HG03060 (cell line): Measurements from ENCODE around the gene LCN1.
"Not testable (repeated sequence)": the region's sequence is repeated elsewhere in the genome, so short reads cannot be mapped to it uniquely, and the experiment has no call there.

Source experiments
- ATAC-seq: cut with Tn5 transposase; IDR thresholded peaks from one replicate; pipeline ENCODE4 v1.9.1; 2021; ENCODE audit warnings: low read depth, moderate number of reproducible peaks; ENCODE audit not compliant: unreplicated experiment

Gene LCN1

GRCh38 chr9:135504262-135505243 is 16.7 kb upstream of the LCN1 start:
- ATAC-seq, result no peak

- ATAC-seq, result no peak
Observed at GRCh38 chr9:135505406-135506187, 15.6 kb upstream of the LCN1 start.

GRCh38 chr9:135506327-135507103 is 14.7 kb upstream of the LCN1 start:
- ATAC-seq, result no peak

- no peak for ATAC-seq
Observed at GRCh38 chr9:135507104-135508035, 13.9 kb upstream of the LCN1 start.

GRCh38 chr9:135508211-135508820 is 12.9 kb upstream of the LCN1 start:
- no peak for ATAC-seq

- ATAC-seq, result no peak
Observed at GRCh38 chr9:135509458-135509857, 11.8 kb upstream of the LCN1 start.

GRCh38 chr9:135512241-135512603 is 9.0 kb upstream of the LCN1 start:
- no peak for ATAC-seq

GRCh38 chr9:135512904-135513303 is 8.3 kb upstream of the LCN1 start:
- ATAC-seq, result no peak

GRCh38 chr9:135513351-135513846 is 7.8 kb upstream of the LCN1 start:
- ATAC-seq, result no peak

GRCh38 chr9:135513906-135514305 is 7.3 kb upstream of the LCN1 start:
- not testable (repeated sequence) for ATAC-seq

- no peak for ATAC-seq
Observed at GRCh38 chr9:135514342-135515082, 6.7 kb upstream of the LCN1 start.

- ATAC-seq, result no peak
Observed at GRCh38 chr9:135515083-135515951, 5.9 kb upstream of the LCN1 start.

GRCh38 chr9:135516132-135516860 is 4.9 kb upstream of the LCN1 start:
- no peak for ATAC-seq

- ATAC-seq, result no peak
Observed at GRCh38 chr9:135517407-135517822, 3.8 kb upstream of the LCN1 start.

- no peak for ATAC-seq
Observed at GRCh38 chr9:135519179-135519971, 1.9 kb upstream of the LCN1 start.

- ATAC-seq, result no peak
Observed at GRCh38 chr9:135521608-135522095, 412 bp downstream of the LCN1 start.
